Activated CD8-positive, alpha-beta T cell treated with anti-CD3 and anti-CD28 coated beads for 36 hours (primary cell): Measurements from ENCODE around the gene ITPR1. TPM values are rescaled to one million over a fixed set of nuclear protein-coding genes. Genes with fewer than 3 reads are reported as not detected.

ENCODE experiments used
- ATAC-seq: fragments of 200-7000 bp; cut with Tn5 transposase; one replicate; pipeline ENCODE4 v1.10.0; 2021; ENCODE audit warnings: mild to moderate bottlenecking, moderate library complexity
- CTCF ChIA-PET: fragments of 350-600 bp; sonication (Branson Sonifier 250); formaldehyde crosslinking; loops from one replicate; lab custom pipeline; 2021; ENCODE audit warnings: antibody characterized with exemption; lab: Charles Lee
- POLR2A ChIA-PET: fragments of 350-600 bp; sonication (Branson Sonifier 250); formaldehyde crosslinking; loops from one replicate; lab custom pipeline; 2021; ENCODE audit warnings: antibody characterized with exemption; lab: Charles Lee
- DNase-seq: peaks from one replicate; pipeline ENCODE4 v3.0.0-alpha.2; 2020
- H3K27ac Mint-ChIP-seq: one replicate; pipeline ENCODE4 v1.8.0; 2021; ENCODE audit warnings: mild to moderate bottlenecking, mixed read lengths
- H3K27me3 Mint-ChIP-seq: one replicate; pipeline ENCODE4 v1.8.0; 2021; ENCODE audit warnings: mixed read lengths
- H3K36me3 Mint-ChIP-seq: one replicate; pipeline ENCODE4 v1.8.0; 2021; ENCODE audit warnings: low read depth, mixed read lengths
- H3K4me1 Mint-ChIP-seq: one replicate; pipeline ENCODE4 v1.8.0; 2021; ENCODE audit warnings: low read depth, mixed read lengths
- H3K4me3 Mint-ChIP-seq: one replicate; pipeline ENCODE4 v1.8.0; 2021; ENCODE audit warnings: mild to moderate bottlenecking, moderate library complexity, mixed read lengths
- H3K9me3 Mint-ChIP-seq: one replicate; pipeline ENCODE4 v1.8.0; 2021; ENCODE audit warnings: mixed read lengths
- CTCF ChIP-seq: fragments of 200-600 bp; IDR thresholded peaks from one replicate; pipeline ENCODE4 v1.8.0; 2022; ENCODE audit warnings: antibody characterized with exemption, mild to moderate bottlenecking
- intact Hi-C: fragments of 100-400 bp; cut with micrococcal nuclease; formaldehyde crosslinking; loops from one replicate; pipeline ENCODE4 v1.10.0; 2022
- total RNA-seq, 2 experiments: library from RNA; stranded (reverse); gene quantifications; one replicate each; pipeline ENCODE4 v1.2.3, GENCODE V29; 2021

The ITPR1 gene
- total RNA-seq, 2 experiments from 2014 or later, result 93.9 to 98.2 TPM

GRCh38 chr3:4641863-4642563, 148.9 kb downstream of the ITPR1 start:
- Mint-ChIP-seq H3K9me3 (no peaks in the 10 kb centered on the region), H3K27me3 (no peaks in the 10 kb centered on the region), H3K4me3 (no peak overlapping the region), H3K36me3 (peaks cover 28% of the 10 kb centered on the region), H3K27ac (no peak overlapping the region), H3K4me1 (peaks cover 12% of the 10 kb centered on the region)
- no peak for TF ChIP-seq CTCF
- DNase-seq (no peak), ATAC-seq (no peak)
- intact Hi-C loops, result no loop called here
- ChIA-PET POLR2A (interaction anchor here (0.5 to 0.7 kb wide), 2 partner anchors 10 to 456 kb away, joined by 3 to 4 read pairs; no protein-coding TSS in a partner anchor), CTCF (interaction anchor here (0.7 to 2.0 kb wide), 5 partner anchors 9 to 292 kb away, joined by 3 to 16 read pairs (median 5); no protein-coding TSS in a partner anchor)

- no peaks in the 10 kb centered on the region for H3K27me3 Mint-ChIP-seq
- H3K36me3 Mint-ChIP-seq, result peaks cover 34% of the 10 kb centered on the region
- ATAC-seq, result no peak
- DNase-seq, result no peak
- no peak for TF ChIP-seq CTCF
- H3K9me3 Mint-ChIP-seq, result no peaks in the 10 kb centered on the region
- no peak overlapping the region for H3K27ac Mint-ChIP-seq
- peaks cover 12% of the 10 kb centered on the region for H3K4me1 Mint-ChIP-seq
- CTCF ChIA-PET, result interaction anchor here (1.2 to 2.0 kb wide), 3 partner anchors 9 to 293 kb away, joined by 3 to 16 read pairs (median 5); no protein-coding TSS in a partner anchor
- POLR2A ChIA-PET, result no interaction called here
- intact Hi-C loops, result no loop called here
- H3K4me3 Mint-ChIP-seq, result no peak overlapping the region
These were observed 149.5 kb downstream of the ITPR1 start for GRCh38 chr3:4642611-4643010.

GRCh38 chr3:4643904-4644547, 150.9 kb downstream of the ITPR1 start:
- intact Hi-C loops, result no loop called here
- no peak for TF ChIP-seq CTCF
- H3K4me1 Mint-ChIP-seq, result peaks cover 12% of the 10 kb centered on the region
- no peak overlapping the region for H3K27ac Mint-ChIP-seq
- H3K9me3 Mint-ChIP-seq, result no peaks in the 10 kb centered on the region
- DNase-seq (no peak), ATAC-seq (no peak)
- ChIA-PET CTCF (no interaction called here), POLR2A (no interaction called here)
- H3K4me3 Mint-ChIP-seq, result no peak overlapping the region
- peaks cover 44% of the 10 kb centered on the region for H3K36me3 Mint-ChIP-seq
- no peaks in the 10 kb centered on the region for H3K27me3 Mint-ChIP-seq

GRCh38 chr3:4644951-4645350, 151.8 kb downstream of the ITPR1 start:
- no peak overlapping the region for H3K27ac Mint-ChIP-seq
- TF ChIP-seq CTCF, result no peak
- peaks cover 12% of the 10 kb centered on the region for H3K4me1 Mint-ChIP-seq
- H3K36me3 Mint-ChIP-seq, result peaks cover 48% of the 10 kb centered on the region
- POLR2A ChIA-PET, result no interaction called here
- CTCF ChIA-PET, result no interaction called here
- H3K4me3 Mint-ChIP-seq, result no peak overlapping the region
- intact Hi-C loops, result no loop called here
- DNase-seq (no peak), ATAC-seq (no peak)
- H3K9me3 Mint-ChIP-seq, result no peaks in the 10 kb centered on the region
- H3K27me3 Mint-ChIP-seq, result no peaks in the 10 kb centered on the region

- ChIA-PET CTCF (no interaction called here), POLR2A (no interaction called here)
- no peak overlapping the region for H3K4me3 Mint-ChIP-seq
- H3K27ac Mint-ChIP-seq, result peak overlapping the region; percentile 4
- no peaks in the 10 kb centered on the region for H3K9me3 Mint-ChIP-seq
- no peaks in the 10 kb centered on the region for H3K27me3 Mint-ChIP-seq
- ATAC-seq (peak; percentile 62), DNase-seq (peak; percentile 8)
- peaks cover 45% of the 10 kb centered on the region for H3K36me3 Mint-ChIP-seq
- intact Hi-C loops, result no loop called here
- peaks cover 12% of the 10 kb centered on the region for H3K4me1 Mint-ChIP-seq
- no peak for TF ChIP-seq CTCF
These were observed 152.3 kb downstream of the ITPR1 start for GRCh38 chr3:4645468-4645867.
